ENCODE data around the gene REXO1. TPM values are rescaled to one million over a fixed set of nuclear protein-coding genes. Genes with fewer than 3 reads are reported as not detected.

The REXO1 gene
- total RNA-seq, 1 experiment from 2014 or later, result 52.2 TPM

DNA sequence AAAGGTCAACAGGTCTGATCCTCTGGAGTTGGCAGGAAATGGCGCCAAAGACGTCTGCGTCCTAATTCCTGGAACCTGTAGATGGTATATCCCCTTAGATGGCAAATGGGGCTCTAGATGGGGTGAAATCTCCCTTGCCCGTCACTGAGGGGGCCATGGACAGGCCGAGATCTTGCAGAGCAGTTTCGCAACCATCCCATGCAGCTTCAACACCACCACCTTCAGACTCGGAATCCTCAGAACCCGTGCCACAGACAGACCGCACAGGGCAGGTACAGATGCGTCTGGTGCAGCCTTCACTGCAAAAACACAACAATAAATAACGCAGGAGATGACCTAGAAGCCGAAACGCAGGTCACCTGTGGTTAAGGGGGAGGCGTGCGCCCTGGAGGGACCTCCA lies 17.7 kb downstream of the REXO1 start:
- DNase-seq (ENCODE audit: low read depth, low spot score) (no peak), ATAC-seq (no peak)
- Histone ChIP-seq H3K27ac (ENCODE audit: low read depth, low read length) (no peak overlapping the region), H3K79me2 (ENCODE audit: insufficient read depth, low read length) (peaks cover 59% of the 10 kb centered on the region), H4K20me1 (ENCODE audit: insufficient read depth) (0 out of 2 replicates have a peak, but pooled peaks cover 3% of the 10 kb centered on the region), H3K27me3 (ENCODE audit: insufficient read depth, low read length) (no peaks in the 10 kb centered on the region), H3K36me3 (ENCODE audit: control insufficient read depth in 1 of 2, insufficient read depth in 2 of 2, low read length in 2 of 2) (peaks cover 0 to 18% of the 10 kb centered on the region in 2 experiments; a peak in 2 of 4 replicates), H3K9me2 (ENCODE audit: insufficient read depth) (no peaks in the 10 kb centered on the region), H3K4me2 (ENCODE audit: low read length) (no peak overlapping the region), H3K9me3 (ENCODE audit: control insufficient read depth in 1 of 2, insufficient read depth in 1 of 2, low read depth in 1 of 2, low read length in 2 of 2) (no peaks in the 10 kb centered on the region), H3K9ac (ENCODE audit: low read length) (no peak overlapping the region), H3K4me3 (replicated peaks in 1 of 2; ENCODE audit: low read depth in 1 of 2, low read length in 2 of 2) (no peak overlapping the region), H3K4me1 (ENCODE audit: control insufficient read depth in 1 of 2, insufficient read depth in 2 of 2, low read length in 2 of 2) (peaks cover 4 to 7% of the 10 kb centered on the region in 2 experiments; a peak in 3 of 4 replicates), H2AFZ (ENCODE audit: low read depth, low read length, poor library complexity, severe bottlenecking) (no peak overlapping the region)
- POLR2A ChIA-PET, result no interaction called here
- TF ChIP-seq, protein P1, sequence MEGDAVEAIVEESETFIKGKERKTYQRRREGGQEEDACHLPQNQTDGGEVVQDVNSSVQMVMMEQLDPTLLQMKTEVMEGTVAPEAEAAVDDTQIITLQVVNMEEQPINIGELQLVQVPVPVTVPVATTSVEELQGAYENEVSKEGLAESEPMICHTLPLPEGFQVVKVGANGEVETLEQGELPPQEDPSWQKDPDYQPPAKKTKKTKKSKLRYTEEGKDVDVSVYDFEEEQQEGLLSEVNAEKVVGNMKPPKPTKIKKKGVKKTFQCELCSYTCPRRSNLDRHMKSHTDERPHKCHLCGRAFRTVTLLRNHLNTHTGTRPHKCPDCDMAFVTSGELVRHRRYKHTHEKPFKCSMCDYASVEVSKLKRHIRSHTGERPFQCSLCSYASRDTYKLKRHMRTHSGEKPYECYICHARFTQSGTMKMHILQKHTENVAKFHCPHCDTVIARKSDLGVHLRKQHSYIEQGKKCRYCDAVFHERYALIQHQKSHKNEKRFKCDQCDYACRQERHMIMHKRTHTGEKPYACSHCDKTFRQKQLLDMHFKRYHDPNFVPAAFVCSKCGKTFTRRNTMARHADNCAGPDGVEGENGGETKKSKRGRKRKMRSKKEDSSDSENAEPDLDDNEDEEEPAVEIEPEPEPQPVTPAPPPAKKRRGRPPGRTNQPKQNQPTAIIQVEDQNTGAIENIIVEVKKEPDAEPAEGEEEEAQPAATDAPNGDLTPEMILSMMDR (IDR thresholded peaks at IDR 0.05 in 2 of 3, conservative IDR thresholded peaks at IDR 0.05 in 1 of 3; ENCODE audit: borderline replicate concordance in 1 of 3, insufficient read depth in 1 of 3, low read depth in 2 of 3, low read length in 2 of 3), result no peak
- TF ChIP-seq POLR2A (IDR thresholded peaks at IDR 0.05; ENCODE audit: borderline replicate concordance, extremely low read depth, insufficient read depth, insufficient read length), result no peak
- no peak for TF ChIP-seq CBX3 (IDR thresholded peaks at IDR 0.05; ENCODE audit: low read depth)
- TF ChIP-seq, protein P2, sequence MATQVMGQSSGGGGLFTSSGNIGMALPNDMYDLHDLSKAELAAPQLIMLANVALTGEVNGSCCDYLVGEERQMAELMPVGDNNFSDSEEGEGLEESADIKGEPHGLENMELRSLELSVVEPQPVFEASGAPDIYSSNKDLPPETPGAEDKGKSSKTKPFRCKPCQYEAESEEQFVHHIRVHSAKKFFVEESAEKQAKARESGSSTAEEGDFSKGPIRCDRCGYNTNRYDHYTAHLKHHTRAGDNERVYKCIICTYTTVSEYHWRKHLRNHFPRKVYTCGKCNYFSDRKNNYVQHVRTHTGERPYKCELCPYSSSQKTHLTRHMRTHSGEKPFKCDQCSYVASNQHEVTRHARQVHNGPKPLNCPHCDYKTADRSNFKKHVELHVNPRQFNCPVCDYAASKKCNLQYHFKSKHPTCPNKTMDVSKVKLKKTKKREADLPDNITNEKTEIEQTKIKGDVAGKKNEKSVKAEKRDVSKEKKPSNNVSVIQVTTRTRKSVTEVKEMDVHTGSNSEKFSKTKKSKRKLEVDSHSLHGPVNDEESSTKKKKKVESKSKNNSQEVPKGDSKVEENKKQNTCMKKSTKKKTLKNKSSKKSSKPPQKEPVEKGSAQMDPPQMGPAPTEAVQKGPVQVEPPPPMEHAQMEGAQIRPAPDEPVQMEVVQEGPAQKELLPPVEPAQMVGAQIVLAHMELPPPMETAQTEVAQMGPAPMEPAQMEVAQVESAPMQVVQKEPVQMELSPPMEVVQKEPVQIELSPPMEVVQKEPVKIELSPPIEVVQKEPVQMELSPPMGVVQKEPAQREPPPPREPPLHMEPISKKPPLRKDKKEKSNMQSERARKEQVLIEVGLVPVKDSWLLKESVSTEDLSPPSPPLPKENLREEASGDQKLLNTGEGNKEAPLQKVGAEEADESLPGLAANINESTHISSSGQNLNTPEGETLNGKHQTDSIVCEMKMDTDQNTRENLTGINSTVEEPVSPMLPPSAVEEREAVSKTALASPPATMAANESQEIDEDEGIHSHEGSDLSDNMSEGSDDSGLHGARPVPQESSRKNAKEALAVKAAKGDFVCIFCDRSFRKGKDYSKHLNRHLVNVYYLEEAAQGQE (IDR thresholded peaks at IDR 0.05; ENCODE audit: low read depth), result no peak
- TF ChIP-seq EZH2phosphoT487 (IDR thresholded peaks at IDR 0.05; ENCODE audit: borderline replicate concordance), result no peak
- TF ChIP-seq FOSL1 (IDR thresholded peaks at IDR 0.05; ENCODE audit: low read depth), result no peak
- TF ChIP-seq, protein P3, sequence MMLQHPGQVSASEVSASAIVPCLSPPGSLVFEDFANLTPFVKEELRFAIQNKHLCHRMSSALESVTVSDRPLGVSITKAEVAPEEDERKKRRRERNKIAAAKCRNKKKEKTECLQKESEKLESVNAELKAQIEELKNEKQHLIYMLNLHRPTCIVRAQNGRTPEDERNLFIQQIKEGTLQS (IDR thresholded peaks at IDR 0.05), result no peak
- TF ChIP-seq, protein P4, sequence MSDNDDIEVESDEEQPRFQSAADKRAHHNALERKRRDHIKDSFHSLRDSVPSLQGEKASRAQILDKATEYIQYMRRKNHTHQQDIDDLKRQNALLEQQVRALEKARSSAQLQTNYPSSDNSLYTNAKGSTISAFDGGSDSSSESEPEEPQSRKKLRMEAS (IDR thresholded peaks at IDR 0.05), result no peak
- TF ChIP-seq SIN3A (IDR thresholded peaks at IDR 0.05; ENCODE audit: low read depth), result no peak
- TF ChIP-seq JUND (IDR thresholded peaks at IDR 0.05), result no peak
- no peak for TF ChIP-seq CEBPB (IDR thresholded peaks at IDR 0.05; ENCODE audit: low read depth)
- no peak for TF ChIP-seq RAD21 (IDR thresholded peaks at IDR 0.05; ENCODE audit: low read depth)
- TF ChIP-seq SP1 (IDR thresholded peaks at IDR 0.05; ENCODE audit: low read depth), result no peak
- TF ChIP-seq ZNF274 (IDR thresholded peaks at IDR 0.05; ENCODE audit: low read depth, low read length), result no peak
- TF ChIP-seq YY1 (IDR thresholded peaks at IDR 0.05; ENCODE audit: extremely low read depth, insufficient replicate concordance, low read depth, low read length), result no peak
- no peak for TF ChIP-seq SRF (IDR thresholded peaks at IDR 0.05; ENCODE audit: low read depth)
- no peak for TF ChIP-seq TCF7L2 (IDR thresholded peaks at IDR 0.05; ENCODE audit: borderline replicate concordance, extremely low read depth, insufficient read depth, insufficient read length)
- TF ChIP-seq, protein P5, sequence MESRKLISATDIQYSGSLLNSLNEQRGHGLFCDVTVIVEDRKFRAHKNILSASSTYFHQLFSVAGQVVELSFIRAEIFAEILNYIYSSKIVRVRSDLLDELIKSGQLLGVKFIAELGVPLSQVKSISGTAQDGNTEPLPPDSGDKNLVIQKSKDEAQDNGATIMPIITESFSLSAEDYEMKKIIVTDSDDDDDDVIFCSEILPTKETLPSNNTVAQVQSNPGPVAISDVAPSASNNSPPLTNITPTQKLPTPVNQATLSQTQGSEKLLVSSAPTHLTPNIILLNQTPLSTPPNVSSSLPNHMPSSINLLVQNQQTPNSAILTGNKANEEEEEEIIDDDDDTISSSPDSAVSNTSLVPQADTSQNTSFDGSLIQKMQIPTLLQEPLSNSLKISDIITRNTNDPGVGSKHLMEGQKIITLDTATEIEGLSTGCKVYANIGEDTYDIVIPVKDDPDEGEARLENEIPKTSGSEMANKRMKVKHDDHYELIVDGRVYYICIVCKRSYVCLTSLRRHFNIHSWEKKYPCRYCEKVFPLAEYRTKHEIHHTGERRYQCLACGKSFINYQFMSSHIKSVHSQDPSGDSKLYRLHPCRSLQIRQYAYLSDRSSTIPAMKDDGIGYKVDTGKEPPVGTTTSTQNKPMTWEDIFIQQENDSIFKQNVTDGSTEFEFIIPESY (IDR thresholded peaks at IDR 0.05; ENCODE audit: extremely low read depth, insufficient replicate concordance, low read length), result no peak
- TF ChIP-seq EGR1 (IDR thresholded peaks at IDR 0.05; ENCODE audit: low read depth), result no peak
- TF ChIP-seq ZFX (IDR thresholded peaks at IDR 0.05), result no peak
- intact Hi-C loops (cut with micrococcal nuclease), result no loop called here
- RAD21 ChIA-PET (ENCODE audit: low non-redundant PET in 1 of 2, low total read pairs in 2 of 2, uncharacterized antibody in 2 of 2, unreplicated experiment in 2 of 2), result no interaction called here
- no TSS peak for BruUV-seq (replicated peaks)
- CTCF ChIA-PET, result interaction anchor here (3.2 kb wide), 1 partner anchor 9 kb away, joined by 14 read pairs; no protein-coding TSS in a partner anchor
